GM12891 (cell line): Measurements from ENCODE around the gene ADNP.

Source experiments
- POLR2A ChIP-seq: IDR thresholded peaks from 2 replicates; pipeline ENCODE4 v1.6.1; 2011; ENCODE audit warnings: low read depth, low read length, control low read depth
- POLR2AphosphoS5 ChIP-seq: IDR thresholded peaks from 2 replicates; pipeline ENCODE4 v1.6.1; 2011; ENCODE audit warnings: low read depth, low read length, control low read depth
- POU2F2 ChIP-seq: IDR thresholded peaks from 2 replicates; pipeline ENCODE4 v1.6.1; 2011; ENCODE audit warnings: low read depth, mild to moderate bottlenecking, control low read depth, low read length, moderate library complexity

DNA sequence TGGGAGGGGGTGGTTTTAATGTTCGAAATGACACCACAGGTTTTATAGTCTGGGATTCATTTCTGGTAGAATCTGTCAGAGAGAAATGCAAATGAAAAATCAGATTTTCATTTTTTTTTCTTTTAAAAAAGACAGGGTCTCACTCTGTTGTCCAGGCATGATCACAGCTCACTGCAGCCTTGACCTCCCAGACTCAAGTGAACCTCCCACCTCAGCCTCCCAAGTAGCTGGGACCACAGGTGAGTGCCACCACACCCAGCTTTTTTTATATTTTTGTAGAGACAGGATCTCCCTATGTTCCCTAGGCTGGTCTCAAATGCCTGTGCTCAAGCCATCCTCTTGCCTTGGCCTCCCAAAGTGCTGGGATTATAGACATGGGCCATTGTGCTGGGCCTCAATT, 2.4 kb upstream of the ADNP start:
- no peak for TF ChIP-seq POLR2A
- TF ChIP-seq POU2F2: no peak
- no peak for TF ChIP-seq POLR2AphosphoS5
